Activated CD4-positive, alpha-beta T cell treated with anti-CD3 and anti-CD28 coated beads, Interleukin-2, amount 50 U/mL, for 16 hours (primary cell): ENCODE measurements around the gene SCN9A.
"Not testable (repeated sequence)": the region's sequence is repeated elsewhere in the genome, so short reads cannot be mapped to it uniquely, and the experiment has no call there.

Experiments used
- DNase-seq: peaks from one replicate; pipeline ENCODE4 v3.0.0-alpha.2; 2020

The SCN9A gene

GRCh38 chr2:166332106-166332505, 43.6 kb downstream of the SCN9A start:
- DNase-seq, result no peak

DNA sequence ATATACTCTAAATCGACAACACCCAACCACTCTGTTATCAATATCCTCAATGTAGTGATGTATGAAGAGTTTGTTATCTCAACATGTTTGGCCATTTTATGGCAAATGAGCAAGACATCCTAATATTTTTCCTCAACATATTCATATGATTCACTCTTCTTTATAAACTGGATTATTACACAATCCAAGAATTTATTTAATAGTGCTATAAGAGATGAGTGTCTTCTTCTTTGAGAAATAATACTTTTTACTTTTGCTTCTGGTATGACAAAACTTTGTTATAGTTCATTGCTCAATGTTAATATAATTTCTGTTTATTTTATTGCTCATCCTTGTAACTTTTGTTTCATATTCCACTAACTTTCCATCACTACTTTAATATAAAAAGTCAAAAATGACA, 44.3 kb downstream of the SCN9A start:
- no peak for DNase-seq

DNA sequence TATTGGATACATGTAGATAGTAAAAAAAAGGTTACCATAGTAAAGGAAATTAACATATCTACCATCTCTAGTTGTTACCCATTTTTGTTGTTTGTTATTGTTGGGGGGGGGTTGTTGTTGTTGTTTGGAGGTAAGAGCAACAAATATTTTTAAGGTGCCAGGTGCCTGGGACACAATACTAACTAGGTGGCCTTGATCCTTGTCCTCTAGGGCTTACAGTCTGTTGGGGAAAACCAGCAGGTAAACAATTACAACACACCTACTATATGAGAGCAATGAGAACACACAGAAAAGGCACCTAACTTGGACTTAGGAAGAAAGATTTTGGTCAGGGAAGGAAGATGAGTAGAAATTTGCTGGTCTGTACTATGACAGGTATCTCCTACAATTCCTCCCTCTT, 46.3 kb downstream of the SCN9A start:
- no peak for DNase-seq

- no peak for DNase-seq
These were observed 47.6 kb downstream of the SCN9A start for GRCh38 chr2:166328147-166328546.

- DNase-seq, result no peak
These were observed 54.7 kb downstream of the SCN9A start for GRCh38 chr2:166321076-166321475.

DNA sequence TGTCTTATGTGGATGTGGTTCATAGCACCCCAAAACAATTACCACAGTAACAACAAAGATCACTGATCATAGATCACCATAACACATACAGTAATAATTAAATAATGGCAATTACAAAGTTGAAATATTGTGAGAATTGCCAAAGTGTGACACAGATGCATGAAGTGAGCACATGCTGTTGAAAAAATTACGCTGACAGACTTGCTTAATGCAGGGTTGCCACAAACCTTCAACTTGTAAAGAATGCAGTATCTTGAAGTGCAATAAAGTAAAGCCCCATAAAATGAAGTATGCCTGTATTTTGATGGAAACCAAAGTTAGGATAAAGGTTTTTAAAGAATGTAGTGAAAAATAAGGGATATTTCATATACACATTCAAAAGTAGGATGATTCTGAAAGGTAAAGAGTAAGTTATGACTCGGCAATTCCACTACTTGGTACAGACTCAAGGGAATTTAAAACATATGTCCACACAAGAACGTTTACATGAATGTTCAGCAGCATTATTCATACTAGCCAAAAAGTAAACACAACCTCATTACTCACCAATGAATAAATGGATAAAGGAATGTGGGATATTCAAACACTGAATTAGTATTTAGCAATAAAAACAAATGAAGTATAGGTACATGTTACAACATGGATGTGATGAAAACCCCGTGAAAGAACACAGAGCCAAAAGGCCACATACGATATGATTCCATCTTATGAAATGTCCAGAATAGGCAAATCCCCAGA, 61.6 kb downstream of the SCN9A start:
- DNase-seq, result no peak

DNA sequence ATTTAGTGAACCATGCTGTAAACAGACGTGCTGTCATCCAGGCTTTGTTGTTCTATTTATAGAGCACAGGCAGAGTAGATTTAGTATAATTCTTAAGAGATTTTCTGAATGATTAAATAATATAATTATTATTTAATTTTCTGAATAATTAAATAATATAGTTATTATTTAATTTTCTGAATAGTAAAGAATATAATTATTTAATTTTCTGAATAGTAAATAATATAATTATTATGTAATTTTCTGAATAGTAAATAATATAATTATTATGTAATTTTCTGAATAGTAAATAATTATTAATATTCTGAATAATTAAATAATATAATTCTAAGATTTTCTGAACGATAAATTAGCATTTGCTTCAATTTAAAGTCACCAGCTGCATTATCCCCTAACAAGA, 62.9 kb downstream of the SCN9A start:
- not testable (repeated sequence) for DNase-seq

GRCh38 chr2:166307326-166307725, 68.4 kb downstream of the SCN9A start:
- no peak for DNase-seq

GRCh38 chr2:166304656-166305055, 71.1 kb downstream of the SCN9A start:
- DNase-seq, result no peak

DNA sequence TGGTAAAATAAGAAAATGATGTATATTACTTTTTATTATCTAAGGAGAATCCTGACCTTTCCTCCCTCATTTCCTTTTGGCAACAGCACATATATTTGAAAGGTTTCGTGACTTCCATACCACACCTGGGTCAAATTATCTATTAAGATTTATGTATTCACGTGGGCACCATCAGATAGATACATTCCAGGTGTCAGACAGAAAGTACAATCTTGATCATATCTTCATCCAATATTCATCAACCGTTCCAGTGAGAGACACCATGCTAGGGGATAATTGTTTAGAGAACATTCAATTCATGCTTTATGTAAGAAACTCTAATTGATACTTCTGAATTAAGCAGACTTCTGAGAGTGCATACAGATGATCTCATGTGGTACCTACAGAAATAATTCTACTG, 73.7 kb downstream of the SCN9A start:
- DNase-seq, result no peak

DNA sequence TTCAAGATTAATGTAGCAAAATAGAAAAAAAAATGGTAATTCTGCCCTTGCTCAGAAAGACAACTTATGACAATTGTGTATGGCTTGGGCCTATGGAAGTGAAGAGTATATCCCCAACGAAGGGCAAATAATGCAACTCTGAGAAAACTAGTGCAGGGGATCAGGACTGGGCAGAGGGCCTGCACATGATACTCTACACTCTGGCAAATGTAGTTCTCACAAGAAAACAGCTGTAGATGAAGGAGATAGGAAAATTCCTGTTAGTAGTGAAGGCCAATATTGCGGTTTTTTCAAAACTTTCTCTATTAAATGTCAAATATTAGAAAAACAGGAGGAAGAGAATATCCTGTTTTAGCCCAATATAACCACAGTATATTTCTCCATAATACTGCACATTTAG, 77.8 kb downstream of the SCN9A start:
- no peak for DNase-seq

GRCh38 chr2:166293984-166294383, 81.8 kb downstream of the SCN9A start:
- no peak for DNase-seq

DNA sequence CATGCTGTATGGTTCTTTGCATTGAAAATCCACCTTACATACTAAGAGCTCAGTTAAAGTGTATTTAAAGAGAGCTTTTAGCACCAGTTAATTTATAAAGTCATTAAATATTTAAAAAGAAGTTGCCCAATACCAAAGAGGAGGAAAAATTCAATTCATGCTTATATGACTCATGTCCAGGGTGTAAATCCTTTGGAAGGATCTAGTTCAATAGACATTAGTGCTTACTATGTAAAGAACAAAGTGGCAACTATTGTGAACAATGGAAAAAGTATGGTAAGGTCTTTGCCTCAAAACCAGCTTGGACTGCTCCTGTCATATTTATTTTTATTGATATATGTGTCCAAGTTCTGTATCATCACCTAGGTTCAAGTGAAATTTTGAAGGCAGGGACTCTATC, 90.5 kb downstream of the SCN9A start:
- DNase-seq, result no peak

DNA sequence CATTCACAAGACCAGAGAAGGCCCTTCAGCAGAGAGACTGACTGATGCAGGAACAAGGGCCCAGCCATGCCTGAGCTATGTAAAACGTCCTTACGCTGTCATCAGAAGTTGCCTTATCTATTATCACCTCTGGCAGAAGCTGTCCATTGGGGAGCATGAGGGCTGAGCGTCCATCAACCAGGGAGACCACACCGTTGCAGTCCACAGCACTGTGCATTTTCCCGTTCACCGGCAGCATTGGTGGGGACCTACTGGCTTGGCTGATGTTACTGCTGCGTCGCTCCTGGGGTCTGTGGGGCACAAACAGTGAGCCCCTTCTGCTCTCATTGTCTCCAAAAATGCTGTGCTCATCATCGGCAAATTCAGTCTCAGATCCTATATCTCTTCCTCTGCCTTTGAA, 91.4 kb downstream of the SCN9A start:
- DNase-seq, result no peak

DNA sequence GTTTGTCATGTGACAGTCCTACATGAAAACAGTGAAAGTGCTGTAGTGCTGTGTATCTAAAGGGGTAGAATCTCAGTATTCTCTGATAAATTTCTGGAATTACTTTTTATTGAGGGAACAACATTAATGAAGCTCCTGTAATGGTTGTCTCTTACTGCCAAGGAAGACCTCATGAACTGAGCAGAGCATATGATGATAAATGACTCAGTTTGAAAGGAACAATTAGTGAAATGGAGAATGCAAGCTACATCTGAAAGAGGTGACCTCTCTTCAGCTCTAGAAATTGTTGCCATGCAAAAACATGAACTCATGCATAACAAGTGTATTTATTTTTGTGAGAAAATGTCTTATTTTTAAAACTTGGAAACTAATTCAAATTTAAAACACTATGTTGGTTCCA, 93.6 kb downstream of the SCN9A start:
- DNase-seq, result no peak

DNA sequence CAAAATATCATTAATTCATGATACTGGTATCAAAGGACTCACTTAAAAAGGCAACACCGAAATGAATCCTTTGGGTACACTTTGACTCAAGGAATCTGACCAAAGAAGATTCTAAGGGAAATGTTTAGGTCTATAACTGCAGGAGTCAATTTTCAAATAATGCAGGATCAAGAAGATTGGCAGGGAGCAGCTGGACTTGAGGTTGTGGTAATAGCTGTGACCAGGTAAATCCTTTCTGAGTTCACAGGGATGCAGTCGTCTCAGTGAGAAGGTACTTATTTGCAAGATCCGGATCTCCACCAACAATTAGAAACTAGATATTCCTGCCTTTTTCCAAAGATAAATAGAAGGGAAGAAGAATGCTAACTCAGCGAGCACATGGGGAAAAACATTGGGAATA, 96.9 kb downstream of the SCN9A start:
- no peak for DNase-seq

DNA sequence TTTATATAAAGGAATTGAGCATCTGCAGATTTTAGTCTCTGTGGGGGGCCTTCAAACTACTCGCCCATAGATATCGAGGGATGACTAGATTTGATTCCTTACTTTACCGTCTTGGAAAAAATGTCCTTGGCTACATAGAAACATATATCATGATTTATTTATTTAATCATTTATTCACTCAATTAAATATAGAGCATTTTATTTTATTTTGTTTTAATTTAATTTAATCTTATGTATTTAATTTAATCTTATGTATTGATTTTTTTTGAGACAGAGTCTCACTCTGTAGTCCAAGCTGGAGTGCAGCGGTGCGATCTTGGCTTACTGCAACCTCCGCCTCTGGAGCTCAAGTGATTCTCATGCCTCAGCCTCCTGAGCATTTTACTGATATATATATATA, 105.4 kb downstream of the SCN9A start:
- no peak for DNase-seq

- DNase-seq, result no peak
These were observed 106.4 kb downstream of the SCN9A start for GRCh38 chr2:166269322-166269721.

- no peak for DNase-seq
These were observed 117.9 kb downstream of the SCN9A start for GRCh38 chr2:166257859-166258258.

GRCh38 chr2:166256896-166257295, 118.8 kb downstream of the SCN9A start:
- DNase-seq, result no peak

DNA sequence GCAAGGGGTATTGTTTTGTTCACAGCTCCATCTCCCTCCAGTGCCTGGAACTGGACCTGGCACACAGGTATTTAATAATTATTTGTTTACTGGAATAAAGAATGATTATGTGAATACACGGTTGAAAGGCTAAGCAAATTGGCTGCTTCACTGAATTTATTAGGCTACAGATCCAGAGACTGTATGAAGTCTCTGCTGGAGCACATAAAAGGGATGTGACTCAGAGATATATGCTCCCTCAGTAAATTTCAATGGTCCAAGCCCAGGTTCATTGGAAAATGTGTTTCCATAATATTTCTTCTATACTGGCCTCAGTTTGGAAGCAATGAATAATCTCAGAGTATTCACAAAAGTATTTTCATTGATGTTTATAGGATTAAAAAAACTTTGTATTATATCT, 126.4 kb downstream of the SCN9A start:
- DNase-seq, result no peak

DNA sequence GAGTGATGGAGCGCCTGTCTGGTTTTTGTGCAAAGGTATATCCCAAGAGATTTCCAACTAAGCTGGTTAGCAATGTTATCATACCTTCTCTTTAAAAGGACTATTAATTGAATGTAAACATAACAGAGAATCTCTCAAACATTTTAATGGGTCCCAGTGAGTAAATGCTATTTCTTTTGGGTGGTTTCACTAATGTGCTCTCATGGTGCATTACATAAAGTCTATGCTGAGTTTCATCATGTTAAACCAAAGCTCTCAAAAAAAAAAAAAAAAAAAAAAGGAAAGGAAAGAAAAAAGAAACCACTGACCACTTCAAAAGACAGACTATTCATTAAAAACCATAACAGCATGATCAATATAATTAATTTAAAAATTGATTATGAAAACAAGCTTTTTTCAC, 128.8 kb downstream of the SCN9A start:
- no peak for DNase-seq

DNA sequence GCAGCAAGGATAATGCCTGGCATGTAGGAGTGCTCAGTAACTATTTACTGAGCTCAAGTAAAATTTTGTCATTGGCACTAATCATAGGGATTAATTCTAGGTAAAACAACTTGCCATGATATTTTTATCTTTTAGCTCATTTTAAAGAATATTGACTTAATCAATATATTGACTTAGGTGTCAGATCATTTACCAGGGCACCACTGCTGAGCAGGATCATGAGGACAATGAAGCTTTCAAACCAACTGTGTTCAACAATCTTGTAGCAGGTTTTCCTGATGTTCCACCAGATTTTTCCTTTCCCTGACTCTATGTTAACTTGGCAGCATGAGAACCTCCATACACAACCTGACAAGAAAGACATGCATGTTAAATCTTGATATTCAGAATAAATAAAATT, 133.4 kb downstream of the SCN9A start:
- DNase-seq, result no peak

GRCh38 chr2:166240387-166241313, 135.1 kb downstream of the SCN9A start:
- DNase-seq, result no peak
